HG02798 (cell line): Measurements from ENCODE around the gene AFF3.

Experiments
- ATAC-seq: cut with Tn5 transposase; IDR thresholded peaks from one replicate; pipeline ENCODE4 v1.9.1; 2021; ENCODE audit warnings: mild to moderate bottlenecking; ENCODE audit not compliant: unreplicated experiment, poor library complexity

Gene AFF3, protein sequence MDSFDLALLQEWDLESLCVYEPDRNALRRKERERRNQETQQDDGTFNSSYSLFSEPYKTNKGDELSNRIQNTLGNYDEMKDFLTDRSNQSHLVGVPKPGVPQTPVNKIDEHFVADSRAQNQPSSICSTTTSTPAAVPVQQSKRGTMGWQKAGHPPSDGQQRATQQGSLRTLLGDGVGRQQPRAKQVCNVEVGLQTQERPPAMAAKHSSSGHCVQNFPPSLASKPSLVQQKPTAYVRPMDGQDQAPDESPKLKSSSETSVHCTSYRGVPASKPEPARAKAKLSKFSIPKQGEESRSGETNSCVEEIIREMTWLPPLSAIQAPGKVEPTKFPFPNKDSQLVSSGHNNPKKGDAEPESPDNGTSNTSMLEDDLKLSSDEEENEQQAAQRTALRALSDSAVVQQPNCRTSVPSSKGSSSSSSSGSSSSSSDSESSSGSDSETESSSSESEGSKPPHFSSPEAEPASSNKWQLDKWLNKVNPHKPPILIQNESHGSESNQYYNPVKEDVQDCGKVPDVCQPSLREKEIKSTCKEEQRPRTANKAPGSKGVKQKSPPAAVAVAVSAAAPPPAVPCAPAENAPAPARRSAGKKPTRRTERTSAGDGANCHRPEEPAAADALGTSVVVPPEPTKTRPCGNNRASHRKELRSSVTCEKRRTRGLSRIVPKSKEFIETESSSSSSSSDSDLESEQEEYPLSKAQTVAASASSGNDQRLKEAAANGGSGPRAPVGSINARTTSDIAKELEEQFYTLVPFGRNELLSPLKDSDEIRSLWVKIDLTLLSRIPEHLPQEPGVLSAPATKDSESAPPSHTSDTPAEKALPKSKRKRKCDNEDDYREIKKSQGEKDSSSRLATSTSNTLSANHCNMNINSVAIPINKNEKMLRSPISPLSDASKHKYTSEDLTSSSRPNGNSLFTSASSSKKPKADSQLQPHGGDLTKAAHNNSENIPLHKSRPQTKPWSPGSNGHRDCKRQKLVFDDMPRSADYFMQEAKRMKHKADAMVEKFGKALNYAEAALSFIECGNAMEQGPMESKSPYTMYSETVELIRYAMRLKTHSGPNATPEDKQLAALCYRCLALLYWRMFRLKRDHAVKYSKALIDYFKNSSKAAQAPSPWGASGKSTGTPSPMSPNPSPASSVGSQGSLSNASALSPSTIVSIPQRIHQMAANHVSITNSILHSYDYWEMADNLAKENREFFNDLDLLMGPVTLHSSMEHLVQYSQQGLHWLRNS (N-terminal part only)

DNA sequence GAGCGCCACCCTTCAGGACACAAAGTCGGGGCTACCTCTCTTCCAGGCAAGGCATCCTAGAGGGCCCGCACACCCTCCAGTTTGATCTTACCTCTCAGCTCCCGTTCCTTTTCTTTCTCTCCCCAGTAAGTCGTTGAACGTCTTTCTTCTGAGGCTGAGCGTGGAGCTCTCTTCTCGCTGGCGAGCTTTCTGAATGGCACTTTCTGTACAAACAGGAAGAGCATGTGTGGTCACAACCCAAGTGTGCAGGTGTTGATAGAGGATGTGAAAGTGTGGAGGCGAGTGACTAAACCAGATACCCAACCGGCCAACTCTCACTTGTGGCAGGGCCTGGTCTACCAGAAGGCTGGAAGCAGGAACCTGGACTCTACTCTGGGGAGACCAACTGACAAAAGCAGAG is at the start of gene AFF3:
AFF3 (minus strand) TSS at position 198 of the 400 bp plus-strand sequence. CDS start 38,136 bp downstream, outside the sequence.
- peak; percentile 94 for ATAC-seq

DNA sequence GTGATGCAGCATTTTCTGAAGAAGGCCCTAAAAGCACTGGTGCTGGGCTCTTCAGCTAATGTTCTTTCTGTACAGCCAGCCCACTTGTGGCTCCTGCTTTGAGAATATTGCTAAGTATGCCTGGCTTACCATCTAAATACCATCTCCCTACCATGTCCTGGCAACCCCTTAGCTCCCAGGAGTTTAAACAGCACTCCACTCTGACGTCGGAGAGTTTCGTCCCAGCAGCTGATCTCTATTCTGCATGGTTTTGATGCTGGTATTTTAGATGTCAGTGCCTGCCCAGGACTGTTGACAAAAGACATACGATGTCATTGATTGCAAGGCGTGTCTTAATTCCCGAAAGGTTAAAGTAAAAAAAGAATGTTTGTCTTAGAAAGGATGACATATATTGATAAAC is 47.0 kb upstream of the AFF3 start:
- no peak for ATAC-seq

DNA sequence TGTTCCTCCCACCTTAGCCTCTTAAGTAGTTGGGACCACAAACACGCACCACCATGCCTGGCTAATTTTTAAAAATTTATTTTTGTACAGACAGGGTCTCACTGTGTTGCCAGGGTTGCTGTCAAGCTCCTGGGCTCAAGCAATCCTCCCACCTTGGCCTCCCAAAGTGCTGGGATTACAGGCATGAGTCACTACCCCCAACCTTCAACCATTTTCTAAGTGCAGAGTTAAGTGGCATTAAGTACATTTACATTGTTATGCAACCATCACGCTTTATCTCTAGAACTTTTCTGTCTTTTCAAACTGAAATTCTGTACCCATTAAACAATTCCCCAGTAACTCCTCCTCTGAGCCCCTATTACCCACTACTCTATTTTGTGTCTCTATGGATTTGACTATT is 45.9 kb upstream of the AFF3 start:
- ATAC-seq = no peak

DNA sequence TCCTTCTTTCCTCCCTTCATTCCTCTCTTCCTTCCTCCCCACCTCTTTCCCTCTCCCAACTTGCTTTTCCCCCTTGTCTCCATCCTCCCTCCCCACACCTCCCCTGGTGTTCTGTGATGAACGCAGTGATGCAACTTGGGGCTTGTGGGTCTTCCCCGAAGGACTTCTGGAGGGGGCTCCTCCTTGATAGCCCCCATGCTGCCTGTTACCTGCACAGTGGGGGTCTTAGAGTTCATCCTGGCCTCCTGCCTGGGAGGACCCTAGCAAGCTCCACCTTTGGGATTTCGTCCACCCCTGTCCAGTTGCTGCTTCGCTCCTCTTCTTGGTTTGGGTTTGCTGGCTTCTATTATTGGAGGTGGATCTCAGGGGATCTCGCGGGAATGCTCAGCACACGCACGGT is 43.7 kb upstream of the AFF3 start:
- no peak for ATAC-seq

DNA sequence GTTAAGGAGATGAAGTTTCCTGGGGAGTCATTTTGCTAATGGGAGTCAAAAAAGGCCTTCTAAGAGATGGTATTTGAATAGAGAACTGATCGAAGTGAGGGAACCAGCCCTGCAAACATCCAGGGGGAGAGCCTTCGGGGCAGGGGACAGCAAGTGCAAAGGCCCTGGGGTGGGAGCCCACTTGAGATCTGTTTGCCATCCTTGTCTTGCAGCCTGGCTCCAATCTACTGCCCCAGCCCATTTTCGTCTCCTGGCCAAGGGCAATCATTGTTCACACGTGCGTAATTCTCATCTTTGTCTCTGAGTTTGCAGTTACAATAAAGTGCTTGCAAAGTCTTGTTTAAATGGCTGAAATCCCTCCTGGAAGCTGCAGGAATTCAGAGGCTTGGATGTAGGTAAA is 43.1 kb upstream of the AFF3 start:
- ATAC-seq = no peak

DNA sequence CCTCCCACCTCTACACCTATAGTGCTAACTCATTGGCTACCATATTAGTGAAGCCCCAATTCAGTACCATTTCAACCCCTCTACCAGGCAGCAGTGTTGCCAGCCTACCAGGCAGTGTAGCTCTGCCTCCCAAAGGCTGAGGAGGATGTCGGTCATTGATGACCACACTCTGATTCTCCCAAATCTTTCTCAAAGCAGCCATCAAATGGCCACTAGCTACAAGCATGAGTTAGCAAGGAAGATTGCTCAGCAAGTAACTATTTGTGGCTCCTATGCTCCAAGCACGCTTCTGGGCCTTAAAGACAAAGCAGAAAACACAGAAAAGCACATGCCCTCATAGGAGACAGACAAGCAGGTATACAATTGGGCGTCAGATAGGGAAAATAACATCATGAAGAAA is 42.7 kb upstream of the AFF3 start:
- ATAC-seq = no peak

DNA sequence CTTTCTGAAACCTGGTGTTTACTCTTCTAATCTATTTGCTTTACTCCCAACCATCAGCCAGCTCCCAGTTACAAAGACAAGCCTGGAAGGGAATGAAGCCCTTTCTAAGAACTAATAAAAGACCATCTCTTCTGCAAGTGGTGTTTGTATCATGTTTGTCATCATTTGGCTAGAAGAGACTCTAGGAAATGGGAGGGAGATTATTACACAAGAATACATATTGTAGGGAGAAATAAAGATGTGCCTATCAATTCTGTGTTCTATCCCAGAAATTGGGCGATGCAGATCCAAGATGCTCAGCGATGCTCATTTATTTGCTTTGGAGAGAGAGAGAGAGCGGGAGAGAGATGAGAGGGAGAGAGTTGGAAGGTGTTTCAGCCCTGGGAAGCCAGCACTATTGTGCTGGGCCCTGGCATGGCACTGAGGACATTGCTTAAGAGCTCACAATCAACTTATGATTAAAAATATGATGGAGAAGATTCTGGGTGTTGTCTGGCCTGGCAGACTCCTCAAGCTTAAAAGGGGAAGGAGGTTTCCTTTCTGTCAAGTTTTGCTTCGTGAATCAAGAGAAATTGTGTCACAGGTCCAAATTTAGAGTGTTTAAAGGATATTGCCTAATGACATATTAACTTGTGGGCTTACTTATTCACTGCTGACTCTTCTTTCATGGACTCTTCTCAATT is 41.8 kb upstream of the AFF3 start:
- ATAC-seq = no peak

DNA sequence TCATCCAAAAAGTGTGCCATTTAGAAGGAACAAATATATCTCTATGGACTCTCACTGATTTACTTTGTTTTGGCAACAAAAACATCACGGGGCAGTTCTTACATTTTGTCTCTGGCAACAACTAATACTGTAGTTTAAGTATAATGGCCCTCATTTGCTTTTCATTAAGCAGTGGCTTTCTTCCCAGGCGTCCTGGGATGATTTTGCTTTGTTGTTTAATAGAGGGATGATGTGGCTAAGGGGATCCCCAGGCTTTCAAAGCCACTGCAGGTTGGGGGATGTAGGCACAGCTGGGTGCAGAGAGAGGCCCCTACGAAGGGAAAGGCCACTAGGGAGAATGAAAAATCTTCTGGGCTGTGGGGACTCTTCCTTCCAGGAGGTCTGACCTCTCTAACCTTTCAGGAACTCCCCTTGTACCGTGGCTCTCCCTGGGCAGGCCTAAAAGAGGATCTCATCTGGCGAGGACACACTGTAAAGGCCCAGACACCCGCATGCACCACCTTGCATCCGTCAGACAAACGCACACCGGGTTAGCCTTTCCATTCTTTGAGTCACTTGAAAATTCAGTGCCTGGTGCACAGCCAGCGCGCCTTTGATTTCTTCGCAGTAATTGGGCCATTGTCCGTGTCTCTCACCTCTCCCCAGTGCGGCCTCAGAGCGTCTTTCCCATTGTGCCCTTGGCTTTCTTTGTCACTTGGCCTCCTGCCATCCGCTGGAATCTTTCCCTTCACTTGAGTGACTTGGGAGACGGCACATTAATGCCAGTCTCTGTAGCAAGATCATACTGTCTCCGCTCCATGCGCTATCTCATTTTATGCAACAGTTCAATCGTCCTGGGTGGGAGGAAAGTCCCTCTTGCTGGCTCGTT is 40.3 kb upstream of the AFF3 start:
- ATAC-seq = no peak

DNA sequence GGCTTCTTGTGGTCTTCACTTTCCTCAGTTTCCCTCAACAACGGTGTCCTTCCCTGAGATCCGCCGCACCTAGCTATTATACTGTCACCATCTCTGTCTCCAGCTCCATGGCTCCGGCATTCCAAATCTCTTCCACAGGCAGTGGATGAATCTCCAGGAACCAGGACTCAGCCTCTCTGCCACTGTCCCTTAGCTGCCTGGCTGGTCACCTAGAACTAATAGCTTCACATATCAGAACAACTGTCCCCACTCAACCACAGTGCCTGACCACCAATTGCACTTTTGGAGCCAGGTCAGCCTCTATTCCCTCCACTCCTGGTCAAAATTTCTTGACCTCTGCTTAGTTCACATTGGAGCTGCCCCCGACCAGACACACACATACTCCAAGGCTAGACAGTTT is 38.1 kb upstream of the AFF3 start:
- ATAC-seq = no peak

DNA sequence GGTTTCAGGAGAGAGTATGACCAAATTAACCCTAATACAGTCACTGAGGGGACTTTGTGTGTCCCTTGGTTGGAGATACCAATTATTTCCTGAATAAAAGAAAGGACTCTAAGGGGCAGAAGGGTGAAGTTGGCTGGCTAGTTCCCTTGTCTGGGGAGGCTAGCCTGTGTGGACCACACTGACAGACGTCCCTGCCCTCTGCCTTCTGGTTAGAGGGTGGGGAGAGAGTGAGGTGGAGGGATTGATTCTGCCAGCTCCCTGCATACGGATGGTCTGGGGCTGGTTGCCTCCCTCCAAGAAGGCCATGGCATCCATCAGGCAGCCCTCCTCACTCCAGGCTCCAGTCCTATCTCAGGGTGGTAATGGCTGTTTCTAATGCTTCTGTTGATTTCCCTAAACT is 37.4 kb upstream of the AFF3 start:
- no peak for ATAC-seq

DNA sequence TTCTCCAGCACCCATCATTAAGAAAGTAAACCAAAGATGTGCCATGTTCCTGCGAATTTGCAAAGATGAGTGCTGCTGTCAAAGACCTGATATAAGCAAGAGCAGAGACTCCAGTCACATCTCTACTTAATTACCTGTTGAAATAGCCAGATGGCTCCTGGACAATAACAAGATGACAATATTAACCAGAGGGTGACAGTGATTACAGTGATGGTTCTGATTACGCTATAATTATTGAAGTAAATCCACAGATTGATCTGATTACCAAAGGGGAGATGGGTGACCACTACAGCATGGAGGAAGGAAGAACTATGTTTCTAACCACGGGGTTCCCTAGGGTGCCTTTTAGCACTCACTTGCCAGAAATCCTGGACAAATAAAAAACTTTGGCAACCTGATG is 36.5 kb upstream of the AFF3 start:
- no peak for ATAC-seq

DNA sequence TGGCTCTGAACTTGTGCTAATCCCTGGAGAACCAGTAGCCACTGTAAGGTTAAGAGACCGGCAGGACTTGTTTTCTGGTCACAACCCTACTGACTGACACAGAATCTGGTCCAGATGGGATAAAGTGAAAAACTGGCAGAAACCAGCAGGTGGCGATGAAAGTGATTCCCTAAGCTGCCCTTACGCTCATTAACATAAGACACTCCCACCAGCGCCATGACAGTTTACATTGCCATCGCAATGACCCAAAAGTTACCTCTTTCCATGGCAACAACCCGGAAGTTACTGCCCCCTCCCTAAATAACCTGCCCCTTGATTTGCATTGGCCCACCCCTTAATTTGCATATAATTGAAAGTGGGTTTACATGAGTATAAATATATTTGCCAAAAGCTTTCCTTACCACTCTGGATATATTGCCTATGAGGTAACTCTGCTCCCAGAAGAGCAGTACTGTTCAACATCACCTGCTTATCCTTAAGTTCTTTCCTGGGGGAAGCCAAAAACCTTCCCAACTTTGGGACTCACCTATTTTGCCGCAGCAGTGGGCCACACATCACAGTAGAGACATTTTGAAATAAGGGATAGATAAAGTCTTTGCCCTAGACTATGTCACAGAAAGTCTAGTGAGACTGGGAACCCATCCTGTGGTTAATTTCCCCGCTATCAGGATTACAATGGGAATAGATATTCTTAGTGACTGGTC is 35.8 kb upstream of the AFF3 start:
- peak; percentile 50 for ATAC-seq

DNA sequence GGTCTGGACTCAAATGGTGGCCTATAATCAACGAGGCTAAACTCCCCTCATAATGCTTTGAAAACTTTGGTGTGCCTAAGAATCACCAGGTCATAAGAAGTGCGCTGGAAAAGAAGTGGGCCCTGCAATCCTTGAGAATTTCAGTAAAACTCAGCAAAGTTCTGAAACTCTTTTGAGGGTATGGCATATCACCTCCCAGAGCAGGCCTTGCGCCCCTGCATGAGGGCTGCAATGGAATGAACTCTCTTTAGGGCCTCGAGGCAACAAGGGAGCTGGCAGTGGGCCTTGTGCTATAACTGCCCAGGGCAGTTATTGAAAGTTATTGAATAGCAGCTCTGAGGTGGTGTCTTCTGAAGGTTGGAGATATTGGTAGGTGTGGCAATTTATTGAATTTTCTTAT is 34.5 kb upstream of the AFF3 start:
- ATAC-seq = no peak

DNA sequence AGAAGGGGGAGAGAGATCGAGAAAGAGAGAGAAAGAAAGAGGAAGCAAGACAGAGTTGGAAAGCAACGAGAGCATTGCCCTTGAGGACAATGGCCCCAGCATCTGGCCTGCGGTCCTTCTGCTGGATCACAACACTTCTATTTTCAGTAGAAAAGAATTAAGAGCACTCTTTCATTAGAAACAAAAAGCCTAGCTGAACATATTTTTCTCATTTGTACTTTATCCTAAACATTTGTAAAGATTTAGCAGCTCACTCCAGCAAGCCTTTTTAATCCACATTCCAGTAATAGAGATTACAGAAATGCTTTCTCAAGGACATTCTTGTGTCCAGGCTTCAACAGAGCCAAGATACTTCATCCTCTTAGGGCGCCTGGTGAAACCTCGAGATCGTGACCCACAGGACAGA is 31.6 kb upstream of the AFF3 start:
- ATAC-seq = no peak

DNA sequence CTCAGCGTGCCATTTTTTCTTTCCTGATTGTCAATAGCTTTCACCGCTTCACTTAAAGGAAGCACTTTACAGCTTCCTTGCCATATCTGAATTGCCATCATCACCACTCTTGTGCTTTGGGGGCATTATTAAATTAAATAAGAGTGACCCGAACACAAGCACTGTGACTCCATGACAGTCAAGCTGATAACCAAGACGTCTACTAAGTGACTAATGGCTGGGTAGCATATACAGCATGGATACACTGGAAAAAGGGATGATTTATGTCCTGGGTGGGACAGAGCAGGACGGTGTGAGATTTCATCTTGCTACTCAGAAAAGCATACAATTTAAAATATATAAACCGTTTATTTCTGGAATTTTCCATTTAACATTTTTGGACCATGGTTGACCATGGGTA is 24.3 kb upstream of the AFF3 start:
- no peak for ATAC-seq

DNA sequence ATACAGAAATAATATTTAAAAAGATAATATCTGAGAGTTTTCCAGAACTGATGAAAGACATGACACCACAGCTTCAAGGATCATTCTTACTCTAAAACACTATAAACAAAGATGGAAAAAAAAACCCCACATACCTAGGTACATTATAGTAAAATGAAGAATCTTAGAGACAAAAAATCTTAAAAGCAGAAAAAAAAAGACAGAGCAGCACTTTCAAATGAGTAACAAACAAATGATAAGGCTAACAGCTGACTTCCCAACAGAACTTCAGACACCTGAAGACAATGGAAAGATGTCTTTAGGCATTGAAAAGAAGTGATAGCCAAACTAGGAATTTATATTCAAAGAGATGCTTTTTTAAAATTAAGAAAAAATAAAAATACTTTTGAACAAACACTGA is 21.2 kb upstream of the AFF3 start:
- ATAC-seq = no peak

DNA sequence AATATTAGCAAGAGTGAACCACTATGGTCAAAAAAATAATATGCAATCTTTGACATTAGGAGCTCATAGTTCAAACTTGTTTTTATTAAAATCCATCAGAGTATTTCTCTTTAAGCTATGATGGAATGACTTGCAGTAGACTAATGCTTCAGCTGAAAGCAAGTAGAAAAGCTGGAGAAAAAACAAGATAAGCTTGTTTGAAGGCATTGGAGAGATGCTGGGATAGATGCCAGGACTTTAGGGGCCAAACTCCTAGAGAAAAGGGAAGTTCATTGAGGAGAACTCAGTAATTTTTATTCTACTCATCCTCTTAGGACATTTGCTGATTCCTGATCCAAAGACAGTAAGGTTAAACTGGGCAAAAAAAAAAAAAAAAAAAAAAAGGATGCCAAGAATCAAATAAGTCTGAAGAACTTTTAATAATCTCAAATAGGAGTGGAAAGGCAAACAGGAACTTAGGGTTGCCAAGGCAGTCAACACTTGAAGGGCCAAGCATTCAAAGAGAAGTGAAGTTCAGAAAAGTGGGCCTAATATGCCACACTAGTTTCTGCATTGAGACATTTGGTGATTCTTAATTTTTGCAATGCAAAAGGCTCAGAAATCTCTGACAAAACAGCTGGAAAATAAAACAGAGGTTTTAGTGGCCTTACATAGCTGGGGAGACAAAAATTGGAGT is 19.7 kb upstream of the AFF3 start:
- no peak for ATAC-seq

DNA sequence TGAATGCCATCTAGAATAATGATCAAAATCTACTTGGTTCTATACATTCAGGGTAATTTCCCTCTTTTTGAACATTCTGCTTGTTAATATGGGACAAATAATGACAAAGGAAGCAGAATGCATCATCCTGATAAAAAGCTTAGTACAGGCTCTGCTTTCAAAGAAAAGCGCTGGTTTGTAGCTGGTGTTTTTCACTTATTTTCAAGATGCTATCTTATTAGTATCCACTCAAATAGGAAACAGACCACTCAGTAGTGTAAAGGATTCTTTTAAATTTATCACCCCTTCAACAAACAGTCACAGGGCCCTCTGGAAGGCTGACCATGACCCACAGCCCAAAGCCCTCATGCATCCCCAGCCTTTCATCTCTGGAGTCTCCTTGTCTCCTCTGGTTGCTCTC is 18.0 kb upstream of the AFF3 start:
- no peak for ATAC-seq
